ENCODE data around the gene SLAMF7. TPM values are rescaled to one million over a fixed set of nuclear protein-coding genes. Genes with fewer than 3 reads are reported as not detected.

SLAMF7 gene
- total and polyA plus RNA-seq, 10 of the 15 experiments (the other 5 are each of a cell fraction or from before 2014, with no cell fraction given) = 66.6 to 284 (median 108) TPM

- TF ChIP-seq ZNF592 (IDR thresholded peaks at IDR 0.05) (0 out of 2 replicates have a peak, but pooled peaks have one; percentile 37), MEF2A (IDR thresholded peaks at IDR 0.05; ENCODE audit: insufficient read depth, low read depth, low read length) (0 out of 2 replicates have a peak, but pooled peaks have one; percentile 49), RAD51 (IDR thresholded peaks at IDR 0.05) (no peak), ELK1 (IDR thresholded peaks at IDR 0.05; ENCODE audit: low read depth, low read length) (no peak), SP1 (IDR thresholded peaks at IDR 0.05; ENCODE audit: low read depth, low read length) (peak; percentile 22), RCOR1 (conservative IDR thresholded peaks at IDR 0.05; ENCODE audit: low read depth, low read length) (no peak), IRF3 (IDR thresholded peaks at IDR 0.05) (no peak), E2F8 (IDR thresholded peaks at IDR 0.05; ENCODE audit: low read depth, partially characterized antibody) (no peak), MAX (IDR thresholded peaks at IDR 0.05; ENCODE audit: low read depth, low read length) (no peak), SKIL (IDR thresholded peaks at IDR 0.05; ENCODE audit: low read depth, poor library complexity, severe bottlenecking) (peak; percentile 47), EGR1 (IDR thresholded peaks at IDR 0.05; ENCODE audit: borderline replicate concordance in 1 of 2, low read depth in 2 of 2, low read length in 2 of 2) (no peak), MTA2 (IDR thresholded peaks at IDR 0.05; ENCODE audit: low read depth) (no peak)
These were observed 29.2 kb downstream of the SLAMF7 start (continued) for GRCh38 chr1:160768295-160768657.

Data from GM12878 (cell line).